GM20000 (cell line): Measurements from ENCODE around the gene SEC63.
A peak's percentile ranks its signal among the peaks of the same experiment; 100 is the strongest.

Source experiments
- DNase-seq: peaks from one replicate; pipeline ENCODE4 v3.0.0; 2012; ENCODE audit warnings: low spot score
- TF ChIP-seq, protein P1 (sequence below): IDR thresholded peaks from 2 replicates; pipeline ENCODE4 v1.5.1; 2012; ENCODE audit warnings: mild to moderate bottlenecking, control low read depth; ENCODE audit errors: extremely low read depth, missing control alignments

The SEC63 gene

DNA sequence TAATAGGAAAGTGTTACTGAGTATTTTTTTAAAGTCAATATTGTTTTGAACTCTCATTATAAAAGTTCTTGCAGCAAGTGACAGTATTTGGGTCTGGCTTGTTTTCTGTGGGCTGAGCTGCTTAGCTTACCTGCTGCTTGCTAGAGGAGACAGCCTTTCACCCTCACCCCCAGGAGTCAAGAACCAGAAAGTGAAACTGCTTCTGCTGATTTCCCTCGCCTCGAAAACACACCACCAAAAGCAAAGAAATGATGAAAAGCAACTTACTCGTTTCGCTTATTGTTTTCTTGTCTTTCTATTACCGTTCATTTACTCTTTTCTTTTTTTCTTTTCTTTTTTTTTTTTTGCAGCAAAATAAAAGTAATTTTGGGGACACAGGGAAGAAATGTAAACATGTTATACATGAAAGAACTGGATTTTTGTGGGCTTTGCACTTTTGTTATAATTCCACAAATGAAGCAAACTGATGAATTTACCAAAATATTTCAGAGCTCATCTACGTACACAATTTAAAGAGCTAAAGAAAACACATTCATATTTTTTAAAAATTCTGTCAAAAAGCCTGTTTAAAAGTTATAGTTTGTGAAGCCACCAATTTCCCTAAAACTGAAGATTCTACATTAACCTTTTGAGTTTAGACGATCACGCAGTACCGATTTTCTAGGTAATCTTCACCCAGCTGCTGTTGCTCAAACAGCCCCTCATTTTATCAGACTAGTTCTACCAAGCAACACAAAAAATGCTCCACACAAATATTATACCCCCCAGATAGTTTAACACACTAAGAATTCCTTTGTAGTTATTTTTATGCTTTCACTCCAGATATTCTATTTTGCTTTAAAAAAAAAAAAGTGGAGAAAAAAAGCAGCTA lies 135.6 kb downstream of the SEC63 start:
- DNase-seq: peak; percentile 72
- TF ChIP-seq, protein P1, sequence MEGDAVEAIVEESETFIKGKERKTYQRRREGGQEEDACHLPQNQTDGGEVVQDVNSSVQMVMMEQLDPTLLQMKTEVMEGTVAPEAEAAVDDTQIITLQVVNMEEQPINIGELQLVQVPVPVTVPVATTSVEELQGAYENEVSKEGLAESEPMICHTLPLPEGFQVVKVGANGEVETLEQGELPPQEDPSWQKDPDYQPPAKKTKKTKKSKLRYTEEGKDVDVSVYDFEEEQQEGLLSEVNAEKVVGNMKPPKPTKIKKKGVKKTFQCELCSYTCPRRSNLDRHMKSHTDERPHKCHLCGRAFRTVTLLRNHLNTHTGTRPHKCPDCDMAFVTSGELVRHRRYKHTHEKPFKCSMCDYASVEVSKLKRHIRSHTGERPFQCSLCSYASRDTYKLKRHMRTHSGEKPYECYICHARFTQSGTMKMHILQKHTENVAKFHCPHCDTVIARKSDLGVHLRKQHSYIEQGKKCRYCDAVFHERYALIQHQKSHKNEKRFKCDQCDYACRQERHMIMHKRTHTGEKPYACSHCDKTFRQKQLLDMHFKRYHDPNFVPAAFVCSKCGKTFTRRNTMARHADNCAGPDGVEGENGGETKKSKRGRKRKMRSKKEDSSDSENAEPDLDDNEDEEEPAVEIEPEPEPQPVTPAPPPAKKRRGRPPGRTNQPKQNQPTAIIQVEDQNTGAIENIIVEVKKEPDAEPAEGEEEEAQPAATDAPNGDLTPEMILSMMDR: no peak

DNA sequence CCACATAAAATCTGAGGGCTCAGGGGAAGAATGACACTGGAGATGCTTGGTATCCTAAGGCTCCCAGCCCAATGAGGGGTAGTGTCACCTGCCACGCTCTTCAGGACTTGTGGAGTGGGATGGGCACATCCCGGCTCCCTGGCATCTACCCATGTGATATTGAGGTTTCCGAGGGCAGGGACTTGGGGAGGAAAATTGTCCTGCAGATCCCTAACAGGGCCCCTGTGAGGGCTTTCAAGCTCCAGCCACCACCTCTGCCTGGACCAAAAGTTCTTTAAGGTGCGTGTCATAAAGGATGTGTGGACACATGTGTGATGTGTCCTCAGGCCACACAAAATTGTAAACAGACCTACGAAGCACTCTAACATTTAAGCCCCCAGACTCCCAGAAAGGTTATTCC lies 136.4 kb downstream of the SEC63 start:
- DNase-seq: no peak
- TF ChIP-seq, protein P1: no peak

DNA sequence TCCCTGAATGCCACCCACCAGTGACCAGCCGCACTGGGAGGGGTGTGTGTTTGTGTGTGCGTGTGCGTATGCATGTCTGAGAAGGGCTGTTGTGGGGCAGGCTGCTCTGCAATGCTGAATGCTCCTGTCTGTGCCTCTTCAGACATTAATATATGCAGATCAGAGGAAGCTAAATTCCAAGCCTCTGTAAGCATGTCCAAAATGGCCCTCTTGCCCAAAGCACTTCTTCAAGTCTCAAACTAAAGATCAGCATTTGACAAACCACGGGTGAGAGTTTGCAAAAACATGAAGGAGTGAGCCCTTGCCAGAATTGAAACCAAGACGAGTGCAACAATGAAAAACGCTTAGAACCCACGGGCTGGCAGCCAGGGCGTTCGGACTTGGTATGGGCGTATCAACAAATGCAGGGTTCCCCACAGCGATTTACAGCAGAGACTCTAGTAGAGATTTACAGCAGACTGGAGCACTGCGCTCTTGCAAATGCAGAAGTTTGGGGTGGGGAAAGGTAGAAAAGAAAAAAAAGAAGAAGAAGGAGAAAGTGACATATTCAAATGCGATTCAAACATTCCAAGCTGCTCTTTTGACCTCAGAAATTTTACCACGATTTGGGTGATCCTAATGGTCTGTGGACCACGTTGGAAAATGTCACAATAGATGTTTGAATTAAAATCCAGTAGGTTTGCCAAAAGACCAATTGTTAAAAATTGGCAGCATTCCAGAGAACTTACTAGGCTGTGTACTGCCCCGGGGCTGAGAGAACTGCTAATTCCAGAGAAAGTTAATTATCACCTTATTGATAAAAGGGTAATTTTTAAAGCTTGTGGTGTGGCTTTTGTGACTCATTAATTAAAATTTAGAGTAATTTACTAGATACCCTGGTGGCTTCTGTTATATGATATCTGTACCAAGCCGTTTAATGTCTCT lies 137.4 kb downstream of the SEC63 start:
- DNase-seq: no peak
- TF ChIP-seq, protein P1: no peak

DNA sequence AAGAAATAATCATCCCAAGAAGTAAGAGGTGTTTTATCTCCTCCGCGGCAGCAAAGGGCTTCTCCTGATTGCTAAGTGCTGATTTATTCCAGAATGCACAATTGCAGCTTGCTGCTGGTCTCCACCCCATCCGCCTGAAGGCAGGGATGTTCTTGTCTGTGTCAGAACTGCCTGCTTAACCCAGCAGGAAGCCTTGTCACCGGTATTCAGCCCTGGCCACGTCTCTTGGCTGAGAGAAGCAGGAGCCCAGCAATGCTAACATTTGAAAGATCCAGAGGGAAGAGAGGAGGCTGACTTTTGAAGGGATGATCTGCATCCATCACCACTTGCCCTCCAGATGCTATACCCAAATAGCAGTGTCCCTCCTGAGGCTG lies 138.1 kb downstream of the SEC63 start:
- TF ChIP-seq, protein P1: no peak
- DNase-seq: no peak

DNA sequence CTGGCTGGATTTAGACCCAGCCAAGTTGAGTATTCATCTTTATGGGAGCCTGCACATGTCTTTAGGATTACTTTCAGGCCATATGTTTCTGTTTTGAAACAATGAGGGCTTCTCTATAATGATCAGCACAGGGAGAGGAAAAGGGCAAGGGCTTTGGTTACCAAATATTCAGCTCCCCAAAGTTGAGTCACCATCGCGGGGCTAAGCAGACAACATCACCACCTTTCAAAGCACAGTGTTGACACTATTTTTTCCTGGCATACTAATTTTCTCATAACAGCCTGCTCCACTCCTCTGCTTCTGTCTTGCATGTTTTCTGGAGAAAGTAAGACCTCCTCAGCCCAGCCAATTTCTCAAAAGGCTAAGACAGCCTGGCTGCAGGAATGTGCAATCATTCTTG lies 138.8 kb downstream of the SEC63 start:
- DNase-seq: no peak

DNA sequence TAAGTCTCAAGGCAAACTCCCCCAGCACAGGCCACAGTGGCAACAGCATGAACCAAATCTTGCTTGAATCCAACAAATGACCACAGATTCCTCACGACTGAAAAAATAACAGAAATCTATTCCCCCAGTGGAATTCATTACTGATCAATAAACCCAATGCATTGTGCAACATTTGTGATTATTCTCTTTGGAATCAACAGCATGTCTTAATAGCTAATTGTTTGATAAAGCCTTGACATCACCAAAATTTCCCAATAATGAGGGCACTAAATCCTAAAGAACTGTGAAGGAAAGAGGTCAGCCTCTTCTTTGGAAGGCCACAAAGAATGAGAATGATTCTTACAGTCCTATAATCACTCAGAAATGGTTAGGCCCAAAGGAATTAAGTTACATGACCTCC lies 139.7 kb downstream of the SEC63 start:
- TF ChIP-seq, protein P1: no peak
- no peak for DNase-seq

More for the DNA sequence above, 138.8 kb downstream of the SEC63 start:
- TF ChIP-seq, protein P1: no peak

DNA sequence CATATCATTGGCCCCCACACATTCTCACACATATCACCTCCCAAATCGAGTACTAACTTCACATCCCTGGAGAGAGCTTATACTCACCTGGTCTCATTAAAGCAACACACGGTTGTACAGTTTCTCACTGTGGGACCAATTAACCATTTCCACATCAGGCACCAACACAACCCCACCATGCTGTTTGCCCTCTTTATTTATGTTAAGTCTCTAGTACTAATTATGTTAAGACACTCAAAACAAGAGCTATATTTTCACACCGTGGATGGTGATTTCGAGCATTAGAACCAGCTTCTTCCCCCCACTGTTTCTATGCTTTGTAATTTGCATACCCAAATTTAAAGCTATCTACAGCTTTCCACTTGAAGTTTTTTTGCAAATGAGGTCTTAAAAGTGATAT lies 140.2 kb downstream of the SEC63 start:
- no peak for DNase-seq

More for the DNA sequence above, 140.2 kb downstream of the SEC63 start:
- TF ChIP-seq, protein P1: no peak
